ENCODE results near the gene OR10G2. TPM values are rescaled to one million over a fixed set of nuclear protein-coding genes. Genes with fewer than 3 reads are reported as not detected.
"Not testable (repeated sequence)": the region's sequence is repeated elsewhere in the genome, so short reads cannot be mapped to it uniquely, and the experiment has no call there.

OR10G2 gene, protein sequence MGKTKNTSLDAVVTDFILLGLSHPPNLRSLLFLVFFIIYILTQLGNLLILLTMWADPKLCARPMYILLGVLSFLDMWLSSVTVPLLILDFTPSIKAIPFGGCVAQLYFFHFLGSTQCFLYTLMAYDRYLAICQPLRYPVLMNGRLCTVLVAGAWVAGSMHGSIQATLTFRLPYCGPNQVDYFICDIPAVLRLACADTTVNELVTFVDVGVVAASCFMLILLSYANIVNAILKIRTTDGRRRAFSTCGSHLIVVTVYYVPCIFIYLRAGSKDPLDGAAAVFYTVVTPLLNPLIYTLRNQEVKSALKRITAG
- under 1 TPM in 1 of 12 donors, not detected in 11; 0.15 TPM for polyA plus RNA-seq (ENCODE audit: insufficient read length in 12 of 12)
- long read RNA-seq, donor 1: 0 reads
- long read RNA-seq, donor 2: 0 reads
- long read RNA-seq, donor 3: 0 reads
- long read RNA-seq, donor 4: 0 reads
- long read RNA-seq, donor 5: 0 reads
- long read RNA-seq, donor 6: 0 reads
- long read RNA-seq, donor 7: 0 reads
- long read RNA-seq, donor 8: 0 reads
- long read RNA-seq, donor 9: 0 reads
- long read RNA-seq, donor 10: 0 reads
- long read RNA-seq, donor 11: 0 reads

DNA sequence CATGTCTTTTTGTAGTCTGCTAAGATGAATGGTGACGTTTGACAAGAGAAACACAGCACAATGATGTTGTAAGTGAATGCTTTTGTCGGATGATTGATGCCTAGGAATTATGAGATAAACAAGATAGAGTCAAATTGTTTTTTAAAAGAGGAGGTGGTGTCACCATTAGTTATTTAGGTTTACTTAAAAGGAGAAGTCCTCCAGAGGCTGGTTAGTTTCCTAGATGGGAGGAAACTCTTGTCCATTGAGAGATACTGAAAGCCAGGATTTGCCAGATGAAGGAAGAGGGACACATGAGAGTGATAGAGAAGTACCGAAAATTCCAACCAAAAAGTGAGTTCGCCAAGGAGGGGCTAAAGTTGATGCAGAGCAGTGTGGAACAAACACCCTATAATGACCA is at the start of gene OR10G2:
Gene OR10G2, minus strand, starts transcription at position 101 of the 400 bp plus-strand sequence. Its CDS starts 98 bp downstream, at position 3.
- DNase-seq: no peak

DNA sequence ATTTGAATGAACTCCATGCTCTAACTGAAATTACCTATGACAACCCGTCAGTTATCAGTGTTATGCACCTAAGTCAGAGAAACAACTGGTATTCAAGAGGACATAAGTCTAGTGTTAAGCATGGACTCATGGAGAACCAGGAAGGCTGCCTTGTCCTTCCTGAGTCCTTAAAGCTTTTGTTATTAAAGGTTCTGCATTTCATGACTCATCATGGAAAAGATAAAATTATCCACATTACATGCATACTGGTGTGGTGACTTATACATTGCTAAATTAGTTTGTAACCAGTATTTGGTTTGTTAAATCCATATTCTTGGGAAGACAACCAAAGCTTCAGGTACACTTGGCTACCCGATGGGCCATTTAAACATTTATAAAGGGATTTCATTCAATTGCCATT is 45.3 kb upstream of the OR10G2 start:
- DNase-seq: no peak

DNA sequence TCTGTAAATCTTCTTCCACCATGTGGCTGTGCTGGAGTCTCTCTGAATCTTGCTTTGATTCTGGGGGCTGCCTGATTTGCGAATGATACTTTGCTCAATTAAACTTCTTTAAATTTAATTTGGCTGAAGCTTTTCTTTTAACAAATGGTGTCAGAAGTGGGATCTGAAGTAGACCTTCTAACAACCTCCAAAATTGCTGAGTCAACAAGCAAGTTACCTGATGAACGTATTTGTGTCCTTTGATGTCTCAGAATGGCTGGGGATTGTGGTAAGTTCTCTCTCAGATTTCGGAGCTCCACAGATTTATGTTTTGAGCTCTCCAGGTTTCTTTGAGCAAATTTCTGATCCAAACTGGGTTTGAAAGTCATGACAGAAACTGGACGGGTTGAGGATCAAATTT is 40.8 kb upstream of the OR10G2 start:
- no peak for DNase-seq

DNA sequence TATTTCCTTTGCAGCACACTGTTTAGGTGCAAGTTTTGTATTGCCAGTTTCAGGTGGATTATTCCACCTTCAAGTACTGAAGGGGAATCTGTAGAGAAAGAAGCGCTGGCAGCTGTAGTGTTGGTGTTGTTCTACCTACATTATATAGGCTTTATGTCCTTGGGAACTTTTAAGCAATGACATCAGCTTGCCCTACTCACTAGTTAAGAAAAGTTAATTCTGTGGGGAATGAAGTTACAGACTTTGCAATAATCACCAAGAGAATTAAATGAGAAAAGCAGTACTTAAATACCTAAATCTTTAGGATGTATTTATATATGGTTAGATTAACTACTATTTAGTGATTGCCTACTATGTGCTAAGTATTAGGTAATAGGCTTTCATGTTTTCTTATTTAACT is 39.0 kb upstream of the OR10G2 start, which contains the start of gene OR4E1:
Gene OR4E1, minus strand, starts transcription at position 101 of the 400 bp plus-strand sequence. CDS start 2,883 bp downstream, outside the sequence.
- no peak for DNase-seq

DNA sequence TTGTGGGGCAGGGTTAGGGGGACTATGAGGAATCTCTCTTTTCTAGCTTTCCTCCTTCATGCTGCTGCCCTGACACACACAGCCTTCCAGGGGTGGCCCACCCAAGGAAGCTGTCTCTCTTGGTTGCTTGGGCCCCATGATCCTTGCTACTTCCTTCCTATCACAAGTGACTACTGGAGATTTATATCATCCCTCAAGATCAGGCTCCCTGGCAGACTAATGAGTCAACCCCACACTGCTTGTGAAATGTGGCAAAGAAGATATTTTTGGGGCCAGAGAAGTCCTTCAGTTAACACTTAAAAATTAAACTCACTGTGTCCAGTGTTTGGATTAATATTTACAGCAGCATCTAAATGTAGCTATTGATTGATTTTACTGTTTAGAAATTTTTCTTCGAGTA is 37.4 kb upstream of the OR10G2 start:
- no peak for DNase-seq

DNA sequence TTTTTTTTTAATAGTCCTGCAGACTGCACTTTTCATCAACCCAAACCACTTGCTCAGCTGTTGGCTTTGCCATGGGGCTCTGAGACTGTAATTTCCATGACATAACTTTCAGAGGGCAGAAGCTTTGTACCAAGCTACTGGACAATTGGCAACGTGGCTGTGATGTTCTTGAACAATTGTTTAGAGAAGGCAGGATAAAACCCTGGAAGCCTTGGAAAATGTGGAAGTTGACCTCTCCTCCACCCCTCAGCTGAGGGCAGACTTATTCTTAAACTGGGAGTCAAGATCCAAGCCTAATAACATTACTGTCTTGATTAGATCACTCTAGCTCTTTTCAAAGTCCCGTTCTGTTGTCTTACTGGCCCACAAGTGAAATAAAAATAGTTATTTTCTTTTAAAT is 36.6 kb upstream of the OR10G2 start:
- no peak for DNase-seq

DNA sequence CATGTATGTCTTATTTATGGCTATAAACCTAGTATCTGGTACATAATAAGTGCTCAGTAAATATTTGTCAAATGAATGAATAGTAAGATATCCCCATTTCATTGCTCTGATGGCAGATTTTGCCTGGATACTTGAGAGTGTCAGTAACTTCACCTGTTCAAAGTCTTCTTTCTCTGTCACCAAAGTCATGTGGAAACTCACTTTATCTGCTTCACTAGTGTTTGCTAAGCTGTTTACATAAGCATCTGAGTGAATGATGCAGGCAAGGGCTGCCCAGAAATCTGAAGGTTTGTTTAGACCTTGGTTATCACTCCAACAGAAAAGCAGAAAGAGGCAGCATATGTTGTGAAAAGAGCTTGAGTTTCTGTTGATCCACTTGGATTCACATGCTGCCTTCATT is 34.5 kb upstream of the OR10G2 start:
- DNase-seq: no peak

DNA sequence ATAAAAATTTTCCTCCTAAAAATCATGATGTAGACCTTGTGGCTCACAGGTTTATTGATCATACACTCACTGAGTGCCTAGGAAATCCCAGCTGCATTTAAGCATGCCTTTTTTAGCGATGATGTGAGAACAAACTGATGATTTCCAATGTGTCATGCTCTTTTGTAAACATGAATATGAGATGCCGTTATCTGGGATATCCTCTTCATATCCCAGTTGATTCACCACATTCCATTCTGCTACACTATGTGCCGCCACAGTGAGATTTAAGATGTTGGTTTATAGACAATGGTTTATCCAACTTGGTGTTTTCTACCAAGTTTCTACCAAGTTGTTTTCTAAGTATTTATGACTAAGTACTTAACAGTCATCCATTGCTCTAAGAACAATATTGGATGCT is 33.6 kb upstream of the OR10G2 start:
- no peak for DNase-seq

DNA sequence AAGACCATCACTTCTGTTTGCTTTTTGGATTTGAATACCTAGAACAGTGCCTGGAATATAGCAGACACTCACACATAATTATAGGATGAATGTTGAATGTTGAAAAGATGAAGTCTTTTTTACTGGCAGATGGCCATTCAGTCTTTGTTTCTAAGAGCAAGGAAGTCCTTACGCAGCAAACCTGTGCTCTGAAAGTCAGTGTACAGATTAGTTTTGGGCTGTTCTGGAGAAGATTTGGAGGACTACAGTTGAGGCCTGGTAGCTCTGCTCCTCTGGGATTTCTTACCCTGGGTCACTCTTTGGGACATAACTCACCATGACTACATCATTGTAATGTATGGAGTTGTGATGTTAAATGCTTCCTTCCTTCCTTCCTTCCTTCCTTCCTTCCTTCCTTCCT is 22.2 kb upstream of the OR10G2 start:
- DNase-seq: no peak

DNA sequence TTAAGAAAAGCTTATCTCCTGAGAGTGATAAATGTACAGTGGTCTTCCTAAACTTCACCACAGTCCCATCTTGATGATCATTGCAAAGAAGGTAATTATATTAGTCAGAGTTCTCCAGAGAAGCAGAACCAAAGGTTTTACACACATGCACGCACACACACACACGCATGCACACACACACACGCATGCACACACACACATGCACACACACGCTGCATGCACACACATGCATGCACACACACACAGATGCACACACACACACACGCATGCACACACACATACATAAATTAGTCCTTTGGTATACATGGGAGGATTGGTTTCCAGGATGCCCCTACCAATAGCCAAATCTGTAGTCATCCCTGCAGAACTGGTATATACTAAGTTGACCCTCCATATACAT is 19.5 kb upstream of the OR10G2 start:
- DNase-seq: no peak

DNA sequence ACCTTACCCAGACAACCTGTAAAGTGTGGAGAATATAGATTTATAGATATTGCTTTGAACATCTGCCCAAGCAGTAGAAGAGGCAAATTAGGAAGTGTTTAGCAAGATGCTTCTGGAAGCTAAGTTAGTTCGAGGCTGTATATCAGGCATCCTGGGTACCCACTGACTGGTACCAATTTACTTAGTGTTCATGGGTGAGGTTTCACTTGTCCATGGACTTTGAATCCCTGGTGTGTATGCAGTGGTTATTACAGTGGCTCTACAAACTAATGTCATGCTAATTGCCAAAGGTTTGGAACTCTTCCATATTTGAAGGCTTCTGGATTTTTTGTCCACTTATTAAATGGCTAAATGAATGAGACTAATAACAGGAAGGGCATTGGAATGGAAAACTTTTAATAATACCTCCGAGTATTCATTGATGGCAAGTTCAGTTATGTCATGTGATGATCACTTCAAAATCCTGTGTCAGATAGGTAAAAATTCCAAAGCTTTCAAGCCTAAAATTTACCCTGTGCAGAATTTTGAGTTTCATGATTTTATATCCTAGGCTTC is 18.7 kb upstream of the OR10G2 start, which contains the start of gene OR4E2:
Gene OR4E2, plus strand, starts transcription at position 505 of the 555 bp plus-strand sequence. CDS start 11,248 bp downstream, outside the sequence.
- DNase-seq: no peak

DNA sequence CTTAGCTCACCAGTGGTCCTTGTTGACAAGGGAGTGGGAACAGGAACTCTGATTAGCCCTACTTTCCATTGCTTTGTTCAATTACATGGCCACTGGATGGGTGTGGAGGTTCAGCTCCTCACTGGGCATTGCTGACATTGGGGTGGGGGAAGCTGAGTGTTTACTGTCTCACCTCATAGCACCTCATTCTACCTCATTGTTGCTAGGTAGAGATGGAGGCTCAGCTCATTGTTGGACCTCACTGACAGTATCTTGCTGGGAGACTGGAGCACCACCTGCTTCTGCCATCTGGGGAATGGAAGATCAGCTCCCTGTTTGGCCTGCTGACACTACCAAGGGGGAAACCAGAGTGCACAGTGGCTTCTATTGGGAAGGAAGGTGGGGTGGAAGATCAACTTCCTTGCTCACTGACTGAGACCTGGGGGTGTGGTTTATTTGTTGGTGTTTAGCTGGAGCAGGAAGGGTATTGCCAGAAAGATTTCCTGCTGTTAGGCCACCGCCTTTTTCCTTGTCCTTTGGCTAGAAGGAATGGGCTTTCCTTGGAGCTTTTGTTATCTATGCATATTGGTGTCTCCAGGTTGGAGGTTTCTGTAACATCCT is 17.6 kb upstream of the OR10G2 start:
- no peak for DNase-seq

DNA sequence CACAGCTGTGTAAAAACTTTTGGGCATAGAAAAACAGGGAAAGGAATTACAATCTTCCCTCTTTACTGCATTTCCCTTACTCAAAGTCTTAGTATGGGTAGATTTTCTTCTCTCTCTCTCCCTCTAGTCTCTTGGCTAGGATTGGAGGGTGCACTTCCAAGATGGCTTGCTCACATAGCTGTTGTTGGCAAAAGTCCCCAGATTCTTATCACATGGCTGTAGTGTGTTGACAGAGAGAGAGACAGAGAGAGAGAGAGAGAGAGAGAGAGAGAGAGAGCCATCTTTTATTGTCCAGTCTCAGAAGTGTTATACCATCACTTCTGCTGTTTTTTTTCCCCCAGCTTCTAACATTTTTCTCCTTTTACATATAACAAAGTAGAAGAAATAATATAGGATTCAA is 12.6 kb upstream of the OR10G2 start:
- DNase-seq: no peak

DNA sequence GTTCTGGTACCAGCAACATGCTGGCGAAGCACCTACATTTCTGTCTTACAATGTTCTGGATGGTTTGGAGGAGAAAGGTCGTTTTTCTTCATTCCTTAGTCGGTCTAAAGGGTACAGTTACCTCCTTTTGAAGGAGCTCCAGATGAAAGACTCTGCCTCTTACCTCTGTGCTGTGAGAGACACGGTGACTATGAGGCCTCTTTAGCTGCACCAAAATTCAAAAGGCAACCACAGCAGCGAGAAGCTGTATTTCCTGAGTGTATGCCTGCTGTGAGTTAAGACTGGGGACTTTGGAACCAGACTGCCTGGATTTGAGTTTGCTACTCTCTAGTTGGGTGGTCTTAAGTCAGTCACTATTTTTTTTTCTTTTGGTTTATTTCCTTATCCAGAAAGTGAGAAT is 8.7 kb upstream of the OR10G2 start:
- DNase-seq: no peak

DNA sequence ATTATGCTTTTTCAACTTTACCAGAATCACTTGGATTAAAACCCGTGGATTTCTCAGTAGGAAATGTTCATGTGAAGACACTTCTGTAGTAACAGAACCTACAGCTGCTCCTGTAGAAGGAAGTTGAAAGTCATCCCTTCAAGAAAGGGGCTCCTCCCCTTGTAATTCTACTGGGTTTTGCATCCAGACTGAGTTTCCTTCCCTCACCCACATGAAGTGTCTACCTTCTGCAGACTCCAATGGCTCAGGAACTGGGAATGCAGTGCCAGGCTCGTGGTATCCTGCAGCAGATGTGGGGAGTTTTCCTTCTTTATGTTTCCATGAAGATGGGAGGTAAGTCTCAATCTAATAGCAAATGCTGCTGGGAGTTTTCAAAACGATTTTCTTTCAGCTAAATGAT is 7.9 kb upstream of the OR10G2 start:
- no peak for DNase-seq

DNA sequence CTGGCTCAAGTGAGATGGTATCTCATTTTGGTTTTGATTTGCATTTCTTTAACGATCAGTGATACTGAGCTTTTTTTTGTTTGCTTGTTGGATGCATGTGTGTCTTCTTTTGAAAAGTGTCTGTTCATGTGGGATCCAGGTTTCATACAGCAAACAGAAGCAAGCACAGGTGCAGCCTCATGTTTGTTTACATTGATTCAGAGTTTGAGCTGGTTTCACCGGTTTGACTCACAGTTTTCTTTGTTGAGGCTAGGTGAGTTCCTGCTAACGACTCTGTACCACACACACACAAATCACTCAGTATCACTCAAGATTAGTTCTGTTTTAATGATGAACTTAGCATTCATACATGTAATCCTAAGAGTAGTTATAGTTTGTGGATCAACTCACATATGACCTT is 3.7 kb downstream of the OR10G2 start:
- DNase-seq: no peak

DNA sequence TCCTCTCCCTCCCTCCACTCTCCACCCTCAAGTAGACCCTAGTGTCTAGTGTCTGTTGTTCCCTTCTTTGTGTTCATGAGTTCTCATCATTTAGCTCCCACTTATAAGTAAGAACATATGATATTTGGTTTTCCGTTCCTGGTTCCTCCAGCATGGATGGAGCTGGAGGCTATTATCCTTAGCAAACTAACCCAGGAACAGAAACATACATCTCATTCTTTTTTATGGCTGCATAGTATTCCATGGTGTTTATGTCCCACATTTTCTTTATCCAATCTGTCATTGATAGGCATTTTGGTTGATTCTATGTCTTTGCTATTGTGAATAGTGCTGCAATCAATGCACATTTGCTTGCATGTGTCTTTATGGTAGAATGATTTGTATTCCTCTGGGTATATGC is 4.2 kb downstream of the OR10G2 start:
- not testable (repeated sequence) for DNase-seq

DNA sequence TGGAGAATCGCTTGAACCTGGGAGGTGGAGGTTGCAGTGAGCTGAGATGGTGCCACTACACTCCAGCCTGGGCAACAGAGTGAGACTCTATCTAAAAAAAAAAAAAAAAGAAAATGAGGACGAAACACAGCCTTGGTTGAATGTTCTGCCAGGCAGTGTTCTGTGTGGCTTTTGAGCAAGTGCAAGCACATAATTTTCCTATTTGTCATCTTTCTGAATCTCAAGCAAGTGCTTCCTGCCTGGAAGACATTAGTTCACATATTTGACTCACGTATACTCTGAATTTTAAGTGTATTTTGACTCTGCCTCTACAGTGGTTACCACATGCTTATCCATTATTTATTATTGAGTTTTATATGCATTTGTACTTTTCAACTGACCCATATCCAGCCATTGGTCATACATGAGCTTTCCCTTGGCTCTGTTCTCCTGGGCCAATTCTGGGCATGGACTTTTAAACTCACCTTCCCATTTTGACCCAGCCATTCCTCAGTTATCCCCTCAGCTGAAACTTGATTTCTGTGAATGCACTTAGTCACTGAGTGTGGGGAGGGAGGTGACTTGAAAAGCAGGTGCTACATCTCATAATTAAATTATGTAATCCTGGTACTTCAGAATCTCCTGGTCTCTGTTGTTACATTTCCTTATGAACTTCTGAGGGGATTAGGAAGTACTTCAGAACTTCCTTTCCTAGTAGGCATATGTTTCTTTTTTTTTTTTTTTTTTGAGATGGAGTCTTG is 8.1 kb downstream of the OR10G2 start:
- no peak for DNase-seq

DNA sequence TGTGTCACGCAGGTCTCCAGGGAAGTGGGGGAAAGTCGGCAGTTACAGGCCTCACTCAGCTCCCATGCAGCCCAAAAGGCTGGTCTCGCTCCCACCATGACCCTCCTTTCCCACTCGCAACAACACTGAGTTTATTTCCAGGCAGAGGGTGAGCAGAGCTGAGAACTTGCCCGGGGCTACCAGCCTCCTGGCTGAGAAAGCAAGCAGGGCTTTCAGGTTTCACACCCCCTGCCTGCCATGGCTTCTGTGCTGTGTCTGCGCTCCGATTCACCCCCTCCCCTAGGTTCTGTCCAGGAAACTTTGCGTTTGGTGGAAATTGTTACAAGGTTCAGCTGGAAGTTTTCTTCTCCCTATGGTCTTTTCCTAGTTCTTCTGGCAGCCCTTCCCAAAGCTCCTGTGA is 17.1 kb downstream of the OR10G2 start:
- no peak for DNase-seq

DNA sequence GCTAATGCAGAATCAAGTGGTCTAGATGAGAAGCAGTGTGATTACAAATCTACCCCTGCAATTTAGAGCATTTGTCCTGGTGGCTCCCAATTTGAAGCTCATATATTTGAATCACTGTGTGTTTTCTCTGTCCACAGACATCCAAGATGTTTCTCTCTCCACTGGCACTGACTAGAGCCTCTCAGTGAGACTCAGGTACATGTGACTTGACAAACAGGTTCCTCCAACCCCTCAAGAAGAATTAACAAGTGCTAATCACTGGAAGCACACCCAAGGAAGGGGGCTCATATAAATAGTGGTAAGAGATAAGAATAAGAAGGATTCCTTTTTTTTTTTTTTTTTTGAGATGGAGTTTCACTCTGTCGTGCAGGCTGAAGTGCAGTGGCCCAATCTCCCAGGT is 20.5 kb downstream of the OR10G2 start:
- DNase-seq: no peak

DNA sequence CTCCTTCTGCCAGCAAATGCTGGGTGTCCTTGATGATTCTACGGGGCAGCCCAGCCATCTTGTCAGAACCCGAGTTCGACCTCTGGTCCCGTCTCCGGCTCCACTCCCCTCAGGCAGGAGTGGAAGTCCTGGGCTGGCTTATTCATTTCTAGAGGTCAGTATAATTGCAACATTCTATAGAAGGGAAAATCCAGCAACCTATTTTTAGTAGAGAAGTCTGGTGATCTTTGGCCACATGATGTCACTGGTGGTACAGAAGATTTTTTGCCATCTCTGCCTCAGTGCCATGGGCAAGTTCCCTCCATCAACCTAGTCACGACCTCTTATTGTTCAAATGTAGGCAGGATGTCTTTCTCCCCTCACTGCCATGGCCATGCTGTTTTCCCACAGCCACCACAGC is 22.4 kb downstream of the OR10G2 start:
- no peak for DNase-seq

DNA sequence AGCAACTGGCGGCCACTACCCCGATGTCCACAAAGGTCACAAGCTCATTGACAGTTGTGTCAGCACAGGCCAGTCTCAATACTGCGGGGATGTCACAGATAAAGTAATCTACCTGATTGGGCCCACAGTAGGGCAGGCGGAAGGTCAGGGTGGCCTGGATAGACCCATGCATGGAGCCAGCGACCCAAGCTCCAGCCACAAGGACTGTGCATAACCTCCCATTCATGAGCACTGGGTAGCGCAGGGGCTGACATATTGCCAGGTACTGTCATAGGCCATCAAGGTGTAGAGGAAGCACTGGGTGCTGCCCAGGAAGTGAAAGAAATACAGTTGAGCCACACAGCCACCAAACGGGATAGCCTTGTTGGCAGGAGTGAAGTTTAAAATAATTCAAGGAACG is 32.6 kb downstream of the OR10G2 start:
- DNase-seq: not testable (repeated sequence)
